ENCODE data around the gene CAMK2N1.
"Not testable (repeated sequence)": the region's sequence is repeated elsewhere in the genome, so short reads cannot be mapped to it uniquely, and the experiment has no call there.

Gene CAMK2N1

GRCh38 chr1:20530306-20530705, 44.3 kb upstream of the CAMK2N1 start:
- no peak for ATAC-seq (ENCODE audit: low read depth)
- no peak for TF ChIP-seq CTCF (IDR thresholded peaks at IDR 0.05; ENCODE audit: poor library complexity, severe bottlenecking)
- no peak overlapping the region for H3K27ac ChIP-seq (ENCODE audit: poor library complexity, severe bottlenecking)
- H3K9me3 ChIP-seq (ENCODE audit: severe bottlenecking): no peaks in the 10 kb centered on the region
- no peak overlapping the region for H3K4me3 ChIP-seq (ENCODE audit: severe bottlenecking)
- no peaks in the 10 kb centered on the region for H3K36me3 ChIP-seq (ENCODE audit: low read depth)
- no peak for DNase-seq (ENCODE audit: low spot score)
- no peaks in the 10 kb centered on the region for H3K4me1 ChIP-seq (ENCODE audit: insufficient read depth, poor library complexity, severe bottlenecking)
- no peaks in the 10 kb centered on the region for H3K27me3 ChIP-seq (ENCODE audit: insufficient read depth, poor library complexity, severe bottlenecking)

- no peaks in the 10 kb centered on the region for H3K27me3 ChIP-seq (ENCODE audit: insufficient read depth, poor library complexity, severe bottlenecking)
- no peaks in the 10 kb centered on the region for H3K4me1 ChIP-seq (ENCODE audit: insufficient read depth, poor library complexity, severe bottlenecking)
- ATAC-seq (ENCODE audit: low read depth): no peak
- no peak overlapping the region for H3K27ac ChIP-seq (ENCODE audit: poor library complexity, severe bottlenecking)
- DNase-seq (ENCODE audit: low spot score): no peak
- no peaks in the 10 kb centered on the region for H3K36me3 ChIP-seq (ENCODE audit: low read depth)
- H3K4me3 ChIP-seq (ENCODE audit: severe bottlenecking): no peak overlapping the region
- no peaks in the 10 kb centered on the region for H3K9me3 ChIP-seq (ENCODE audit: severe bottlenecking)
- TF ChIP-seq CTCF (IDR thresholded peaks at IDR 0.05; ENCODE audit: poor library complexity, severe bottlenecking): no peak
These were observed 42.2 kb upstream of the CAMK2N1 start for GRCh38 chr1:20528221-20528620.

GRCh38 chr1:20526267-20526666, 40.3 kb upstream of the CAMK2N1 start:
- no peak for TF ChIP-seq CTCF (IDR thresholded peaks at IDR 0.05; ENCODE audit: poor library complexity, severe bottlenecking)
- no peak overlapping the region for H3K4me3 ChIP-seq (ENCODE audit: severe bottlenecking)
- no peaks in the 10 kb centered on the region for H3K4me1 ChIP-seq (ENCODE audit: insufficient read depth, poor library complexity, severe bottlenecking)
- H3K27me3 ChIP-seq (ENCODE audit: insufficient read depth, poor library complexity, severe bottlenecking): no peaks in the 10 kb centered on the region
- H3K36me3 ChIP-seq (ENCODE audit: low read depth): no peaks in the 10 kb centered on the region
- no peak for ATAC-seq (ENCODE audit: low read depth)
- no peaks in the 10 kb centered on the region for H3K9me3 ChIP-seq (ENCODE audit: severe bottlenecking)
- H3K27ac ChIP-seq (ENCODE audit: poor library complexity, severe bottlenecking): no peak overlapping the region
- DNase-seq (ENCODE audit: low spot score): no peak

- no peaks in the 10 kb centered on the region for H3K27me3 ChIP-seq (ENCODE audit: insufficient read depth, poor library complexity, severe bottlenecking)
- peak; percentile 67 for ATAC-seq (ENCODE audit: low read depth)
- TF ChIP-seq CTCF (IDR thresholded peaks at IDR 0.05; ENCODE audit: poor library complexity, severe bottlenecking): peak; percentile 95
These were observed 36.2 kb upstream of the CAMK2N1 start for GRCh38 chr1:20521960-20522861.

GRCh38 chr1:20519609-20520262, 33.7 kb upstream of the CAMK2N1 start:
- not testable (repeated sequence) for H3K27me3 ChIP-seq (ENCODE audit: insufficient read depth, poor library complexity, severe bottlenecking); DNase-seq (ENCODE audit: low spot score); ATAC-seq (ENCODE audit: low read depth); H3K36me3 ChIP-seq (ENCODE audit: low read depth); H3K27ac ChIP-seq (ENCODE audit: poor library complexity, severe bottlenecking); H3K9me3 ChIP-seq (ENCODE audit: severe bottlenecking); H3K4me1 ChIP-seq (ENCODE audit: insufficient read depth, poor library complexity, severe bottlenecking); H3K4me3 ChIP-seq (ENCODE audit: severe bottlenecking)

More at GRCh38 chr1:20521960-20522861, 36.2 kb upstream of the CAMK2N1 start:
- no peaks in the 10 kb centered on the region for H3K9me3 ChIP-seq (ENCODE audit: severe bottlenecking)
- no peaks in the 10 kb centered on the region for H3K4me1 ChIP-seq (ENCODE audit: insufficient read depth, poor library complexity, severe bottlenecking)
- no peak overlapping the region for H3K4me3 ChIP-seq (ENCODE audit: severe bottlenecking)
- no peaks in the 10 kb centered on the region for H3K36me3 ChIP-seq (ENCODE audit: low read depth)
- DNase-seq (ENCODE audit: low spot score): no peak
- H3K27ac ChIP-seq (ENCODE audit: poor library complexity, severe bottlenecking): no peak overlapping the region
